Right lobe of liver (tissue), 4 donors: ENCODE results near the gene FCER1G.
A peak's percentile ranks its signal among the peaks of the same experiment; 100 is the strongest.

Experiments
- POLR2A ChIP-seq: fragments of 450-650 bp; IDR thresholded peaks from one replicate; pipeline ENCODE4 v1.6.1; 2017; ENCODE audit warnings: antibody characterized with exemption, mild to moderate bottlenecking
- TF ChIP-seq, protein P1 (sequence below), 4 donors: fragments of 200-600 bp in 3 of 4; fragments of 450-650 bp in 1 of 4; IDR thresholded peaks; one replicate each; pipeline versions ENCODE4 v1.5.1 to v1.8.0; 2016 to 2022; ENCODE audit warnings: antibody characterized with exemption in 4 of 4, mild to moderate bottlenecking in 2 of 4
- donor health status: DM: no; HTN: no; CAD: no.
- donor health status: DM: no; HTN: no; CAD: no.
- donor health status: DM: no; HTN: yes; CAD: no.

DNA sequence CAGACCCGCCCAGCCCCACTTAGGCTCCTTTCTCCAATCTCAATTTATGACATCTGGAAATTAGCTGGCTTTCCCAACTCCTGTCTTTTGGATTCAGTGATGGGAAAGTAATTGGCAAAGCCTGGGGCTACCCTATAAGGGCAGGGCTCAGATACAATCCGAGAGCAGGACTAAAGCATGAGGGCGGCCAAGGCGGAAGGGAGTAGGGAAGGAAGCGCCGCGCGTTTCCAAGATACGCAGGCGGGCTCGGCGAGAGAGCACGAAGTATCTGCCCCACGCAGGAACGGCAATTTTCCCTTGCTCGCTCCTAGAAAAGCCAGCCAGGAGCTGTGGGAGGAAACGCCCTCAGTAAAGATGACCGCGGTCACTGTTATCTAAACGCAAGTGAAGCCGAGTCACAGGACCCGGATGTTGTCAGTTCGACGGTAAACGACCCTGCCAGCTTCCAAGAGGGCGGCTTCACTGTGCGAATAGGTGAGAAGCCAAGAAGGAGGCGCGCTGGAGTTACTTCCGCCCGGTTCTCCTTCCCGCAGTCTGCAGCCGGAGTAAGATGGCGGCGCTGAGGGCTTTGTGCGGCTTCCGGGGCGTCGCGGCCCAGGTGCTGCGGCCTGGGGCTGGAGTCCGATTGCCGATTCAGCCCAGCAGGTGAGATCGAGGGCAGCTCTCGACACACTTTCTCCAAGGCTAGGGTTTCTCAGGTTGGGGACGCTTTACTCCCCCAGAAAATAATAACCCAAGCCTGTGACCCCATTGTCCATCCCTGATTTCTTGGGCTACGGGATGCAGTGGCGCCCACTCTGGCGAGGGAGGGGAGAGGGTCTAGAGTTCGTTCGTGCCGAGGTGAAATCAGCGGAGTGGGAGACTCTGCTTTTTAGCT is 13.0 kb upstream of the FCER1G start, which contains the start of gene NDUFS2:
- TF ChIP-seq, protein P1, sequence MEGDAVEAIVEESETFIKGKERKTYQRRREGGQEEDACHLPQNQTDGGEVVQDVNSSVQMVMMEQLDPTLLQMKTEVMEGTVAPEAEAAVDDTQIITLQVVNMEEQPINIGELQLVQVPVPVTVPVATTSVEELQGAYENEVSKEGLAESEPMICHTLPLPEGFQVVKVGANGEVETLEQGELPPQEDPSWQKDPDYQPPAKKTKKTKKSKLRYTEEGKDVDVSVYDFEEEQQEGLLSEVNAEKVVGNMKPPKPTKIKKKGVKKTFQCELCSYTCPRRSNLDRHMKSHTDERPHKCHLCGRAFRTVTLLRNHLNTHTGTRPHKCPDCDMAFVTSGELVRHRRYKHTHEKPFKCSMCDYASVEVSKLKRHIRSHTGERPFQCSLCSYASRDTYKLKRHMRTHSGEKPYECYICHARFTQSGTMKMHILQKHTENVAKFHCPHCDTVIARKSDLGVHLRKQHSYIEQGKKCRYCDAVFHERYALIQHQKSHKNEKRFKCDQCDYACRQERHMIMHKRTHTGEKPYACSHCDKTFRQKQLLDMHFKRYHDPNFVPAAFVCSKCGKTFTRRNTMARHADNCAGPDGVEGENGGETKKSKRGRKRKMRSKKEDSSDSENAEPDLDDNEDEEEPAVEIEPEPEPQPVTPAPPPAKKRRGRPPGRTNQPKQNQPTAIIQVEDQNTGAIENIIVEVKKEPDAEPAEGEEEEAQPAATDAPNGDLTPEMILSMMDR (IDR thresholded peaks at IDR 0.05): no peak
- TF ChIP-seq POLR2A: peak; percentile 89
